ENCODE results near the gene EYA2.

The EYA2 gene

GRCh38 chr20:47099825-47100441, 205.3 kb downstream of the EYA2 start:
- Histone ChIP-seq H3K27me3 (ENCODE audit: insufficient read depth, low read length) (no peaks in the 10 kb centered on the region), H3K4me1 (ENCODE audit: insufficient read depth, low read length) (no peaks in the 10 kb centered on the region), H3K27ac (ENCODE audit: low read depth, low read length) (no peak overlapping the region), H3K9me3 (ENCODE audit: insufficient read depth, low read depth, low read length) (peaks cover 8% of the 10 kb centered on the region; the same call in 1 of the 2 replicates), H3K4me3 (ENCODE audit: low read length) (no peak overlapping the region), H3K9ac (ENCODE audit: low read depth, low read length) (no peak overlapping the region), H3K36me3 (ENCODE audit: insufficient read depth, low read length) (no peaks in the 10 kb centered on the region; the same call in 1 of the 2 replicates)
- 91% methylated on average over 6 of the region's 6 CpGs for WGBS

GRCh38 chr20:47102629-47103028, 208.0 kb downstream of the EYA2 start:
- 80% methylated on average over 2 of the region's 2 CpGs for WGBS

GRCh38 chr20:47106786-47107185, 212.1 kb downstream of the EYA2 start:
- no peaks in the 10 kb centered on the region for H3K27me3 ChIP-seq (ENCODE audit: insufficient read depth, low read length)
- H3K4me1 ChIP-seq (ENCODE audit: insufficient read depth, low read length): no peaks in the 10 kb centered on the region
- H3K36me3 ChIP-seq (ENCODE audit: insufficient read depth, low read length): no peaks in the 10 kb centered on the region
- H3K4me3 ChIP-seq (ENCODE audit: low read length): no peak overlapping the region
- no peak overlapping the region for H3K27ac ChIP-seq (ENCODE audit: low read depth, low read length)
- peaks cover 6% of the 10 kb centered on the region; the same call in 1 of the 2 replicates for H3K9me3 ChIP-seq (ENCODE audit: insufficient read depth, low read depth, low read length)
- 93% methylated on average over 7 of the region's 7 CpGs for WGBS
- H3K9ac ChIP-seq (ENCODE audit: low read depth, low read length): no peak overlapping the region

More at GRCh38 chr20:47102629-47103028, 208.0 kb downstream of the EYA2 start:
- H3K4me1 ChIP-seq (ENCODE audit: insufficient read depth, low read length): no peaks in the 10 kb centered on the region
- no peak overlapping the region for H3K9ac ChIP-seq (ENCODE audit: low read depth, low read length)
- no peak overlapping the region for H3K4me3 ChIP-seq (ENCODE audit: low read length)
- no peak overlapping the region for H3K27ac ChIP-seq (ENCODE audit: low read depth, low read length)
- no peaks in the 10 kb centered on the region for H3K36me3 ChIP-seq (ENCODE audit: insufficient read depth, low read length)
- H3K9me3 ChIP-seq (ENCODE audit: insufficient read depth, low read depth, low read length): no peaks in the 10 kb centered on the region
- no peaks in the 10 kb centered on the region for H3K27me3 ChIP-seq (ENCODE audit: insufficient read depth, low read length)

GRCh38 chr20:47108994-47109393, 214.4 kb downstream of the EYA2 start:
- H3K9me3 ChIP-seq (ENCODE audit: insufficient read depth, low read depth, low read length): peaks cover 6% of the 10 kb centered on the region; the same call in 1 of the 2 replicates
- H3K36me3 ChIP-seq (ENCODE audit: insufficient read depth, low read length): no peaks in the 10 kb centered on the region
- H3K4me1 ChIP-seq (ENCODE audit: insufficient read depth, low read length): no peaks in the 10 kb centered on the region
- H3K9ac ChIP-seq (ENCODE audit: low read depth, low read length): no peak overlapping the region
- WGBS: 96% methylated on average over 3 of the region's 3 CpGs
- H3K27me3 ChIP-seq (ENCODE audit: insufficient read depth, low read length): no peaks in the 10 kb centered on the region
- no peak overlapping the region for H3K27ac ChIP-seq (ENCODE audit: low read depth, low read length)
- H3K4me3 ChIP-seq (ENCODE audit: low read length): no peak overlapping the region

GRCh38 chr20:47110819-47111218, 216.2 kb downstream of the EYA2 start:
- 87% methylated on average over 1 of the region's 1 CpG for WGBS
- no peak overlapping the region for H3K27ac ChIP-seq (ENCODE audit: low read depth, low read length)
- H3K9me3 ChIP-seq (ENCODE audit: insufficient read depth, low read depth, low read length): peaks cover 6% of the 10 kb centered on the region; the same call in 1 of the 2 replicates
- no peak overlapping the region for H3K4me3 ChIP-seq (ENCODE audit: low read length)
- H3K9ac ChIP-seq (ENCODE audit: low read depth, low read length): no peak overlapping the region
- H3K27me3 ChIP-seq (ENCODE audit: insufficient read depth, low read length): no peaks in the 10 kb centered on the region
- H3K4me1 ChIP-seq (ENCODE audit: insufficient read depth, low read length): no peaks in the 10 kb centered on the region
- no peaks in the 10 kb centered on the region for H3K36me3 ChIP-seq (ENCODE audit: insufficient read depth, low read length)

GRCh38 chr20:47111576-47111975, 216.9 kb downstream of the EYA2 start:
- 92% methylated on average over 5 of the region's 5 CpGs for WGBS
- no peaks in the 10 kb centered on the region for H3K36me3 ChIP-seq (ENCODE audit: insufficient read depth, low read length)
- H3K9ac ChIP-seq (ENCODE audit: low read depth, low read length): no peak overlapping the region
- no peaks in the 10 kb centered on the region for H3K4me1 ChIP-seq (ENCODE audit: insufficient read depth, low read length)
- H3K4me3 ChIP-seq (ENCODE audit: low read length): no peak overlapping the region
- peaks cover 6% of the 10 kb centered on the region; the same call in 1 of the 2 replicates for H3K9me3 ChIP-seq (ENCODE audit: insufficient read depth, low read depth, low read length)
- no peaks in the 10 kb centered on the region for H3K27me3 ChIP-seq (ENCODE audit: insufficient read depth, low read length)
- no peak overlapping the region for H3K27ac ChIP-seq (ENCODE audit: low read depth, low read length)

GRCh38 chr20:47113362-47114109, 218.9 kb downstream of the EYA2 start:
- WGBS: 74% methylated on average over 5 of the region's 5 CpGs
- H3K27me3 ChIP-seq (ENCODE audit: insufficient read depth, low read length): no peaks in the 10 kb centered on the region
- peaks cover 6% of the 10 kb centered on the region; the same call in 1 of the 2 replicates for H3K9me3 ChIP-seq (ENCODE audit: insufficient read depth, low read depth, low read length)
- H3K4me3 ChIP-seq (ENCODE audit: low read length): no peak overlapping the region
- H3K9ac ChIP-seq (ENCODE audit: low read depth, low read length): no peak overlapping the region
- H3K27ac ChIP-seq (ENCODE audit: low read depth, low read length): no peak overlapping the region
- no peaks in the 10 kb centered on the region for H3K36me3 ChIP-seq (ENCODE audit: insufficient read depth, low read length)
- peaks cover 9% of the 10 kb centered on the region for H3K4me1 ChIP-seq (ENCODE audit: insufficient read depth, low read length)

- H3K27me3 ChIP-seq (ENCODE audit: insufficient read depth, low read length): no peaks in the 10 kb centered on the region
- H3K4me3 ChIP-seq (ENCODE audit: low read length): no peak overlapping the region
- no peak overlapping the region for H3K9ac ChIP-seq (ENCODE audit: low read depth, low read length)
- no peaks in the 10 kb centered on the region for H3K36me3 ChIP-seq (ENCODE audit: insufficient read depth, low read length)
- peaks cover 4% of the 10 kb centered on the region; the same call in 1 of the 2 replicates for H3K9me3 ChIP-seq (ENCODE audit: insufficient read depth, low read depth, low read length)
- WGBS: 95% methylated on average over 4 of the region's 4 CpGs
- H3K27ac ChIP-seq (ENCODE audit: low read depth, low read length): no peak overlapping the region
- peaks cover 17% of the 10 kb centered on the region for H3K4me1 ChIP-seq (ENCODE audit: insufficient read depth, low read length)
These were observed 221.1 kb downstream of the EYA2 start for GRCh38 chr20:47115694-47116093.

GRCh38 chr20:47117371-47117770, 222.7 kb downstream of the EYA2 start:
- no peak overlapping the region for H3K4me3 ChIP-seq (ENCODE audit: low read length)
- no peaks in the 10 kb centered on the region for H3K27me3 ChIP-seq (ENCODE audit: insufficient read depth, low read length)

GRCh38 chr20:47117773-47118172, 223.1 kb downstream of the EYA2 start:
- Histone ChIP-seq H3K27me3 (ENCODE audit: insufficient read depth, low read length) (no peaks in the 10 kb centered on the region), H3K9me3 (ENCODE audit: insufficient read depth, low read depth, low read length) (no peaks in the 10 kb centered on the region), H3K4me3 (ENCODE audit: low read length) (no peak overlapping the region), H3K4me1 (ENCODE audit: insufficient read depth, low read length) (peaks cover 17% of the 10 kb centered on the region), H3K27ac (ENCODE audit: low read depth, low read length) (no peak overlapping the region), H3K36me3 (ENCODE audit: insufficient read depth, low read length) (no peaks in the 10 kb centered on the region), H3K9ac (ENCODE audit: low read depth, low read length) (no peak overlapping the region)
- 64% methylated on average over 4 of the region's 4 CpGs for WGBS

More at GRCh38 chr20:47117371-47117770, 222.7 kb downstream of the EYA2 start:
- WGBS: 93% methylated on average over 16 of the region's 16 CpGs
- Histone ChIP-seq H3K9me3 (ENCODE audit: insufficient read depth, low read depth, low read length) (no peaks in the 10 kb centered on the region), H3K27ac (ENCODE audit: low read depth, low read length) (no peak overlapping the region), H3K9ac (ENCODE audit: low read depth, low read length) (no peak overlapping the region), H3K4me1 (ENCODE audit: insufficient read depth, low read length) (peaks cover 17% of the 10 kb centered on the region), H3K36me3 (ENCODE audit: insufficient read depth, low read length) (no peaks in the 10 kb centered on the region)

GRCh38 chr20:47118206-47118605, 223.6 kb downstream of the EYA2 start:
- H3K4me3 ChIP-seq (ENCODE audit: low read length): no peak overlapping the region
- H3K36me3 ChIP-seq (ENCODE audit: insufficient read depth, low read length): no peaks in the 10 kb centered on the region

More at GRCh38 chr20:47118206-47118605, 223.6 kb downstream of the EYA2 start:
- H3K9me3 ChIP-seq (ENCODE audit: insufficient read depth, low read depth, low read length): no peaks in the 10 kb centered on the region
- H3K4me1 ChIP-seq (ENCODE audit: insufficient read depth, low read length): peaks cover 17% of the 10 kb centered on the region
- H3K27ac ChIP-seq (ENCODE audit: low read depth, low read length): no peak overlapping the region
- no peaks in the 10 kb centered on the region for H3K27me3 ChIP-seq (ENCODE audit: insufficient read depth, low read length)
- WGBS: 47% methylated on average over 3 of the region's 4 CpGs
- no peak overlapping the region for H3K9ac ChIP-seq (ENCODE audit: low read depth, low read length)

Measured in HUES64 (cell line).